GM12878 (cell line): Measurements from ENCODE around the gene LSM12. TPM values are rescaled to one million over a fixed set of nuclear protein-coding genes. Genes with fewer than 3 reads are reported as not detected.

Experiments
- ATAC-seq: fragments of 200-7000 bp; cut with Tn5 transposase; 3 replicates; pipeline ENCODE4 v1.9.1; 2020; ENCODE audit warnings: mild to moderate bottlenecking, moderate library complexity
- BruUV-seq: library from RNA; stranded (reverse); fragments of 400-500 nt; replicated peaks from 2 replicates; lab custom pipeline; 2021; lab: Mats Ljungman, UMichigan
- CTCF ChIA-PET: fragments of 300-600 bp; sonication (Branson Sonifier 250); formaldehyde crosslinking; extraction: SDS; loops from one replicate; lab custom pipeline; 2021; ENCODE audit warnings: inconsistent platforms; lab: Yijun Ruan, JAX
- POLR2A ChIA-PET: fragments of 350-600 bp; formaldehyde crosslinking; extraction: SDS; loops from one replicate; lab custom pipeline; 2021; ENCODE audit warnings: inconsistent platforms; lab: Charles Lee
- RAD21 ChIA-PET: fragments of 300-600 bp; sonication (Branson Sonifier 250); formaldehyde crosslinking; loops from one replicate; lab custom pipeline; 2023; ENCODE audit warnings: antibody characterized with exemption; ENCODE audit not compliant: unreplicated experiment; lab: Charles Lee
- SMC1A ChIA-PET: fragments of 300-600 bp; sonication (Branson Sonifier 250); formaldehyde crosslinking; loops from one replicate; lab custom pipeline; 2023; ENCODE audit not compliant: unreplicated experiment, uncharacterized antibody; lab: Charles Lee
- DNase-seq: peaks from one replicate; pipeline ENCODE4 v3.0.0-alpha.2; 2011; ENCODE audit warnings: low read depth, low spot score
- FAIRE-seq: peaks from 3 replicates; lab custom pipeline; 2011; peaks lifted over from hg19 to GRCh38; lab: Jason Lieb, UNC
- H2AFZ ChIP-seq: 2 replicates; pipeline ENCODE4 v1.6.0; 2011; ENCODE audit warnings: low read depth, low read length, control low read depth; ENCODE audit not compliant: control insufficient read depth
- H3K27ac ChIP-seq: 2 replicates; pipeline ENCODE4 v1.5.1; 2011; ENCODE audit warnings: control low read depth; ENCODE audit not compliant: control insufficient read depth, insufficient read depth
- H3K27me3 ChIP-seq, 2 experiments: replicated peaks in 1 of 2; 2 replicates each; pipeline versions ENCODE4 v1.6.0 to v1.6.1; 2011; ENCODE audit warnings: low read length in 1 of 2; ENCODE audit not compliant: control insufficient read depth in 2 of 2, insufficient read depth in 2 of 2
- H3K36me3 ChIP-seq, 2 experiments: 2 replicates each; pipeline ENCODE4 v1.5.1; 2011; ENCODE audit warnings: low read length in 1 of 2; ENCODE audit not compliant: control insufficient read depth in 2 of 2, insufficient read depth in 2 of 2
- H3K4me1 ChIP-seq: 2 replicates; pipeline ENCODE4 v1.6.1; 2011; ENCODE audit warnings: mild to moderate bottlenecking, low read length, moderate library complexity, mixed read lengths; ENCODE audit not compliant: control insufficient read depth, insufficient read depth
- H3K4me2 ChIP-seq: 2 replicates; pipeline ENCODE4 v1.6.0; 2011; ENCODE audit warnings: control low read depth; ENCODE audit not compliant: control insufficient read depth, insufficient read depth
- H3K4me3 ChIP-seq: fragments of 200-600 bp; sonication (generic); 2 replicates; pipeline ENCODE4 v1.5.1; 2016
- H3K79me2 ChIP-seq: 2 replicates; pipeline ENCODE4 v1.6.0; 2011; ENCODE audit warnings: low read length; ENCODE audit not compliant: control insufficient read depth, insufficient read depth
- H3K9ac ChIP-seq: 2 replicates; pipeline ENCODE4 v1.8.0; 2011; ENCODE audit warnings: low read length, control low read depth, mixed read lengths; ENCODE audit not compliant: control insufficient read depth, insufficient read depth
- H3K9me3 ChIP-seq: replicated peaks from 3 replicates; pipeline ENCODE4 v1.5.1; 2011; ENCODE audit warnings: mild to moderate bottlenecking, low read length; ENCODE audit not compliant: control insufficient read depth, insufficient read depth
- H4K20me1 ChIP-seq: 2 replicates; pipeline ENCODE4 v1.6.0; 2011; ENCODE audit not compliant: control insufficient read depth, insufficient read depth
- BCL11A ChIP-seq: IDR thresholded peaks from 2 replicates; pipeline ENCODE4 v1.6.1; 2011; ENCODE audit warnings: low read depth, low read length
- BRCA1 ChIP-seq: IDR thresholded peaks from 2 replicates; pipeline ENCODE4 v1.6.1; 2011; ENCODE audit warnings: low read depth, low read length, improper control_type of control experiment
- IKZF1 ChIP-seq: fragments of 450-650 bp; conservative IDR thresholded peaks from 2 replicates; pipeline ENCODE4 v1.6.1; 2017; ENCODE audit warnings: antibody characterized with exemption, mild to moderate bottlenecking
- MYC ChIP-seq: IDR thresholded peaks from 2 replicates; pipeline ENCODE4 v1.6.1; 2011; ENCODE audit warnings: mild to moderate bottlenecking, low read length, moderate library complexity, inconsistent platforms; ENCODE audit not compliant: insufficient read depth, insufficient replicate concordance, insufficient read length, severe bottlenecking
- PML ChIP-seq: IDR thresholded peaks from 2 replicates; pipeline ENCODE4 v1.6.1; 2012; ENCODE audit warnings: low read length, inconsistent platforms
- POLR2A ChIP-seq: IDR thresholded peaks from 2 replicates; pipeline ENCODE4 v1.6.1; 2011; ENCODE audit warnings: low read depth, mild to moderate bottlenecking, low read length
- SMARCA5 ChIP-seq: fragments of 450-650 bp; IDR thresholded peaks from 2 replicates; pipeline ENCODE4 v1.6.1; 2017; ENCODE audit warnings: mild to moderate bottlenecking
- WGBS: methylation state at CpG from one replicate; pipeline ENCODE4 v1.1.6; 2016; ENCODE audit warnings: low lambda C conversion rate; ENCODE audit not compliant: insufficient replicate concordance, insufficient coverage; ENCODE audit errors: missing lambda C conversion rate; 5-methylcytosine and 5-hydroxymethylcytosine counted together
- in situ Hi-C: fragments of 300-500 bp; cut with MboI; formaldehyde crosslinking; loops from 9 replicates; pipeline ENCODE4 v1.14.3; 2018; ENCODE audit warnings: mixed read lengths
- intact Hi-C: fragments of 100-400 bp; cut with micrococcal nuclease; formaldehyde crosslinking; loops from one replicate; pipeline ENCODE4 v1.14.2; 2022; ENCODE audit not compliant: unreplicated experiment
- polyA plus RNA-seq, 11 experiments: library from polyadenylated mRNA; depleted of rRNA in 4 of 11; unstranded in 6 of 11; stranded (reverse) in 5 of 11; fragments of >200 nt; fragmentation: Nextera tagmentation in 4 of 11; fragmentation: Illumina TruSeq in 1 of 11; extraction: Ambion mirVana in 4 of 11; extraction: Trizol in 1 of 11; gene quantifications; 1 replicate in 1 of 11; 2 replicates in 10 of 11; pipeline versions ENCODE4 v1.2.1 to v1.2.3, GENCODE V29; 2011 to 2016; ENCODE audit warnings: inconsistent platforms in 2 of 11, missing spikeins in 2 of 11, low read depth in 1 of 11
- total RNA-seq, 4 experiments: library from RNA; depleted of rRNA in 3 of 4; stranded (reverse); fragments of >200 nt in 3 of 4; fragmentation: Illumina TruSeq in 1 of 4; extraction: Trizol in 1 of 4; gene quantifications; 2 replicates each; pipeline versions ENCODE4 v1.2.1 to v1.2.3, GENCODE V29; 2013 to 2021
- TF ChIP-seq, protein P1 (sequence below): IDR thresholded peaks from 2 replicates; pipeline ENCODE4 v1.6.1; 2012; ENCODE audit warnings: mild to moderate bottlenecking, low read depth, low read length

The LSM12 gene
- total and polyA plus RNA-seq, 10 of the 15 experiments (the other 5 are each of a cell fraction or from before 2014, with no cell fraction given): 51.1 to 206 (median 70.8) TPM

DNA sequence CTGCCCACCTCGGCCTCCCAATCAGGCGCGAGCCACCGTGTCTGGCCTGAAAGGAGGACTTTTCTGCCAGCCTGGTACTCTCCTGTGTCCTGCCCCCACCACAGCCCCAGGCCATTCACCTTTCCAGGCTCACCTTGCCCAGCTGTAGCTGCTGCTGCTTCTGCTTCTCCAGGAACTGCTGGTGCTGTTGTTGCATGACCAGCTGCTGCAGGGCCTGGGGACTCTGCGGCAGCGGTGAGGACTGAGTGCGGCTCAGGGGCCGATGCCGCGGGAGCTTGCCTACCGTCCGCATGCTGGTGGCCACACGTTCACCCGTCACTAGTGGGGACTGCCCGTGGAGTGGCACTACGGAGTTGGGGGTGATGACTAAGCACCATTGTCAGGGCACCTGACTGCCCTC lies 21.8 kb upstream of the LSM12 start (continued):
- TF ChIP-seq, protein P1, sequence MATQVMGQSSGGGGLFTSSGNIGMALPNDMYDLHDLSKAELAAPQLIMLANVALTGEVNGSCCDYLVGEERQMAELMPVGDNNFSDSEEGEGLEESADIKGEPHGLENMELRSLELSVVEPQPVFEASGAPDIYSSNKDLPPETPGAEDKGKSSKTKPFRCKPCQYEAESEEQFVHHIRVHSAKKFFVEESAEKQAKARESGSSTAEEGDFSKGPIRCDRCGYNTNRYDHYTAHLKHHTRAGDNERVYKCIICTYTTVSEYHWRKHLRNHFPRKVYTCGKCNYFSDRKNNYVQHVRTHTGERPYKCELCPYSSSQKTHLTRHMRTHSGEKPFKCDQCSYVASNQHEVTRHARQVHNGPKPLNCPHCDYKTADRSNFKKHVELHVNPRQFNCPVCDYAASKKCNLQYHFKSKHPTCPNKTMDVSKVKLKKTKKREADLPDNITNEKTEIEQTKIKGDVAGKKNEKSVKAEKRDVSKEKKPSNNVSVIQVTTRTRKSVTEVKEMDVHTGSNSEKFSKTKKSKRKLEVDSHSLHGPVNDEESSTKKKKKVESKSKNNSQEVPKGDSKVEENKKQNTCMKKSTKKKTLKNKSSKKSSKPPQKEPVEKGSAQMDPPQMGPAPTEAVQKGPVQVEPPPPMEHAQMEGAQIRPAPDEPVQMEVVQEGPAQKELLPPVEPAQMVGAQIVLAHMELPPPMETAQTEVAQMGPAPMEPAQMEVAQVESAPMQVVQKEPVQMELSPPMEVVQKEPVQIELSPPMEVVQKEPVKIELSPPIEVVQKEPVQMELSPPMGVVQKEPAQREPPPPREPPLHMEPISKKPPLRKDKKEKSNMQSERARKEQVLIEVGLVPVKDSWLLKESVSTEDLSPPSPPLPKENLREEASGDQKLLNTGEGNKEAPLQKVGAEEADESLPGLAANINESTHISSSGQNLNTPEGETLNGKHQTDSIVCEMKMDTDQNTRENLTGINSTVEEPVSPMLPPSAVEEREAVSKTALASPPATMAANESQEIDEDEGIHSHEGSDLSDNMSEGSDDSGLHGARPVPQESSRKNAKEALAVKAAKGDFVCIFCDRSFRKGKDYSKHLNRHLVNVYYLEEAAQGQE: no peak
- TF ChIP-seq PML (no peak), IKZF1 (no peak), POLR2A (no peak), BRCA1 (no peak), SMARCA5 (no peak), BCL11A (no peak)

DNA sequence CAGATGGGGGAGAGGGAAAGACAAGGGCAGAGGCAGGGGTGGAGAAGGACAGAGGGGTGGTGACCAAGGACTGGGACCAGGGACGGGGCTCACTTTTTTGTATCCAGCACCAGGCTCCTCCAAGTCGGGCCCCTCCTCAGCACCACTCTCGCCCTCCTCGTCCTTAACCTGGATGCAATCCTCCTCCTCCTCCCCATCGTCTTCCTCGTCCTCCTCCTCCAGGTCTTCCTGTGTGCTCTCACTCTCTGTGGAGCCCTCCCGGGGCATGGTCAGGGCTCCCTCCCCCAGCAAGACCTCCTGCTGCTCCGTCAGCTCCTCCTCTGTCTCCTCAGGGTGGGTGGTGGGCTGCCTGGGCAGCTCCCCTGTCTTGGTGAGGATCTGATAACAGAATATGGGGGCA lies 20.8 kb upstream of the LSM12 start:
- no peak for ATAC-seq
- Histone ChIP-seq H3K27me3 (no peaks in the 10 kb centered on the region), H3K9me3 (no peaks in the 10 kb centered on the region), H3K79me2 (no peaks in the 10 kb centered on the region), H2AFZ (no peak overlapping the region), H3K27ac (no peak overlapping the region), H3K4me2 (no peak overlapping the region), H3K36me3 (peaks cover 10 to 41% of the 10 kb centered on the region in 2 experiments; a peak in 3 of 4 replicates), H4K20me1 (no peaks in the 10 kb centered on the region; the same call in 1 of the 2 replicates), H3K9ac (no peak overlapping the region), H3K4me1 (no peaks in the 10 kb centered on the region), H3K4me3 (no peak overlapping the region)
- intact Hi-C loops (no loop called here), in situ Hi-C loops (no loop called here)
- no peak for DNase-seq
- no peak for FAIRE-seq
- TF ChIP-seq MYC: no peak
- ChIA-PET SMC1A (no interaction called here), POLR2A (interaction anchor here (0.6 kb wide), 1 partner anchor 20 kb away, joined by 4 read pairs; no protein-coding TSS in a partner anchor), CTCF (no interaction called here), RAD21 (no interaction called here)
- 87% methylated on average over 8 of the region's 8 CpGs for WGBS
- no TSS peak for BruUV-seq
